Left ventricle myocardium inferior (tissue), 1 donor: ENCODE data around the gene FBXW11. TPM values are rescaled to one million over a fixed set of nuclear protein-coding genes. Genes with fewer than 3 reads are reported as not detected.
"Not testable (repeated sequence)": the region's sequence is repeated elsewhere in the genome, so short reads cannot be mapped to it uniquely, and the experiment has no call there.

Experiments used
- DNase-seq: peaks from one replicate; pipeline ENCODE4 v3.0.0-alpha.2; 2020
- H3K27ac ChIP-seq: fragments of 200-600 bp; replicated peaks from 2 replicates; pipeline ENCODE4 v1.8.0; 2021
- H3K27me3 ChIP-seq: fragments of 200-600 bp; 2 replicates; pipeline ENCODE4 v1.8.0; 2021; ENCODE audit warnings: low read depth
- H3K36me3 ChIP-seq: fragments of 200-600 bp; 2 replicates; pipeline ENCODE4 v1.8.0; 2021
- H3K4me1 ChIP-seq: fragments of 200-600 bp; 2 replicates; pipeline ENCODE4 v1.8.0; 2021
- H3K4me3 ChIP-seq: fragments of 200-600 bp; 2 replicates; pipeline ENCODE4 v1.8.0; 2021; ENCODE audit warnings: mild to moderate bottlenecking, moderate library complexity
- H3K9me3 ChIP-seq: fragments of 200-600 bp; replicated peaks from 2 replicates; pipeline ENCODE4 v1.8.0; 2021
- CTCF ChIP-seq: fragments of 200-600 bp; IDR thresholded peaks from 2 replicates; pipeline ENCODE4 v1.8.0; 2021; ENCODE audit warnings: antibody characterized with exemption, mild to moderate bottlenecking, borderline replicate concordance
- intact Hi-C: fragments of 100-400 bp; cut with micrococcal nuclease; formaldehyde crosslinking; loops from one replicate; pipeline ENCODE4 v1.11.0; 2022
- total RNA-seq: library from RNA; stranded (reverse); fragmentation: NEBNext Ultra II Directional; extraction: Animal tissue kit (Norgen Biotek cat#: 25700); gene quantifications from one replicate; pipeline ENCODE4 v1.2.1, GENCODE V29; 2021
- donor health status: DM: no; HTN: yes; CAD: no; lungs with severe emphysema.

The FBXW11 gene
- total RNA-seq, 1 donor from 2014 or later = 69.0 TPM

GRCh38 chr5:171946000-171946781, 60.2 kb downstream of the FBXW11 start:
- no peak for TF ChIP-seq CTCF
- Histone ChIP-seq H3K27ac (no peak overlapping the region), H3K9me3 (no peaks in the 10 kb centered on the region), H3K27me3 (no peaks in the 10 kb centered on the region), H3K4me1 (peaks cover 48% of the 10 kb centered on the region), H3K4me3 (no peak overlapping the region), H3K36me3 (no peaks in the 10 kb centered on the region)
- intact Hi-C loops = no loop called here
- no peak for DNase-seq

- Histone ChIP-seq H3K4me3 (no peak overlapping the region), H3K36me3 (no peaks in the 10 kb centered on the region), H3K27ac (peak overlapping the region; percentile 3), H3K9me3 (no peaks in the 10 kb centered on the region), H3K27me3 (no peaks in the 10 kb centered on the region), H3K4me1 (peaks cover 54% of the 10 kb centered on the region)
- TF ChIP-seq CTCF = no peak
- intact Hi-C loops = no loop called here
- DNase-seq = no peak
Measured at GRCh38 chr5:171945476-171945875, 61.0 kb downstream of the FBXW11 start.

GRCh38 chr5:171945066-171945465, 61.4 kb downstream of the FBXW11 start:
- Histone ChIP-seq H3K27ac (peak overlapping the region; percentile 3), H3K36me3 (no peaks in the 10 kb centered on the region), H3K9me3 (no peaks in the 10 kb centered on the region), H3K4me3 (no peak overlapping the region), H3K4me1 (peaks cover 58% of the 10 kb centered on the region), H3K27me3 (no peaks in the 10 kb centered on the region)
- TF ChIP-seq CTCF = no peak
- no peak for DNase-seq
- intact Hi-C loops = no loop called here

- peak overlapping the region; percentile 9 for H3K27ac ChIP-seq
- H3K9me3 ChIP-seq, DNase-seq, H3K27me3 ChIP-seq, H3K4me3 ChIP-seq, H3K36me3 ChIP-seq, intact Hi-C loops: not testable (repeated sequence)
- peaks cover 56% of the 10 kb centered on the region for H3K4me1 ChIP-seq
Measured at GRCh38 chr5:171942112-171942516, 64.3 kb downstream of the FBXW11 start.

DNA sequence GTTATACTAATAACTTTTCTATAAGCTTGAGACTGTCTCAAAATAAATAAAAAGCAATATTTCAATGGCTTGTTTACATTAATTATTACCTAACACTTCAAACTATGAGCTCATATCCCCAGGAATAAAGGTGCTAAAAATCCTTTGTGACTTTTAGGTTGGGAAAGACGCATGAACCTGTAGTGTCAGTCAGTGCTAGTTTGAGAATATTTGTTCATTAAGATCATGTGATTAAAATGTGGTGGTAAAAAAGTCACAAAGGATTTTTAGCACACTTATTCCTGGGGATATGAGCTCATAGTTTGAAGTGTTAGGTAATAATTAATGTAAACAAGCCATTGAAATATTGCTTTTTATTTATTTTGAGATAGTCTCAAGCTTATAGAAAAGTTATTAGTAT, 64.8 kb downstream of the FBXW11 start:
- H3K27ac ChIP-seq, H3K9me3 ChIP-seq, DNase-seq, H3K27me3 ChIP-seq, intact Hi-C loops, H3K4me3 ChIP-seq, H3K36me3 ChIP-seq: not testable (repeated sequence)
- peaks cover 56% of the 10 kb centered on the region for H3K4me1 ChIP-seq

DNA sequence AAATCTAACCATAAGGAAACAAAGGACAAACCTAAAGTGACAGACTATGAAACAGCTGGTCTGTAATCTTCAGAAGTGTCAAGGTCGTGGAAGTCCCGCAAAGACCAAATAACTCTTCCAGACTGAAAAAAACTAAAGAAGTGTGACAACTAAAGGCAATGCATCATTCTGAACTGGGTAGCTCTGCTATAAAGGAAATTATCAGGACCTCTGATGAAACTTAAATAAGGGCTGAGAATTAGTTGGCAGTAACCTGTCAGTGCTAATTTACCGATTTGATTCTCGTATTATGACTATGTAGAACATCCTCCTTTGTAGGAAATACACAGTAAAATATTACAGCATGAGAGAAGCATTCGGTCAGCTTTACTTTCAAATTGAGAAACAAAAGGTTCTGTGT, 65.2 kb downstream of the FBXW11 start:
- peaks cover 52% of the 10 kb centered on the region for H3K4me1 ChIP-seq
- intact Hi-C loops, H3K4me3 ChIP-seq, H3K9me3 ChIP-seq, H3K36me3 ChIP-seq, H3K27me3 ChIP-seq, DNase-seq, H3K27ac ChIP-seq: not testable (repeated sequence)

DNA sequence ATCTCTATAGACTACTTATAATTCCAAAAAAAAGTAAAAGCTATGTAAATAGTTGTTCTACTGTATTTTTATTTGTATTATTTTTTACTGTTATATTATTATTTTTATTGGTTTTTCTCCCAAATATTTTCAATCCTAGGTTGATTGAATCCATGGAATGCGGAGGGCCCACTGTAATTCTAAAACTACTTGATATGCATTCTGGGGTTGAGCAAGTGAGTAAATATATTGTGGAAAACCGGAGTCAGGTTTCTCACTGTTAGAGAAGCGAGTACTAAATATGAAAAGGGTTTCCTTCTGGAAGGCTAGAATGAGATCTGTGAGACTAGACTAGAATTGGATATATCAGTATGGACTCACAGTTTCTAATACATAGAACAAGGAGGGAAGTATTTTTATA, 66.5 kb downstream of the FBXW11 start:
- TF ChIP-seq CTCF = no peak
- intact Hi-C loops = no loop called here
- Histone ChIP-seq H3K27ac (peak overlapping the region; percentile 48), H3K9me3 (peaks cover 9% of the 10 kb centered on the region), H3K36me3 (no peaks in the 10 kb centered on the region), H3K27me3 (no peaks in the 10 kb centered on the region), H3K4me1 (peaks cover 39% of the 10 kb centered on the region), H3K4me3 (no peak overlapping the region)
- no peak for DNase-seq
